ENCODE results near the gene EXOSC2. TPM values are rescaled to one million over a fixed set of nuclear protein-coding genes. Genes with fewer than 3 reads are reported as not detected.

EXOSC2 gene
- total RNA-seq, 4 donors from 2014 or later: 11.8 to 32.8 (median 28.2) TPM

DNA sequence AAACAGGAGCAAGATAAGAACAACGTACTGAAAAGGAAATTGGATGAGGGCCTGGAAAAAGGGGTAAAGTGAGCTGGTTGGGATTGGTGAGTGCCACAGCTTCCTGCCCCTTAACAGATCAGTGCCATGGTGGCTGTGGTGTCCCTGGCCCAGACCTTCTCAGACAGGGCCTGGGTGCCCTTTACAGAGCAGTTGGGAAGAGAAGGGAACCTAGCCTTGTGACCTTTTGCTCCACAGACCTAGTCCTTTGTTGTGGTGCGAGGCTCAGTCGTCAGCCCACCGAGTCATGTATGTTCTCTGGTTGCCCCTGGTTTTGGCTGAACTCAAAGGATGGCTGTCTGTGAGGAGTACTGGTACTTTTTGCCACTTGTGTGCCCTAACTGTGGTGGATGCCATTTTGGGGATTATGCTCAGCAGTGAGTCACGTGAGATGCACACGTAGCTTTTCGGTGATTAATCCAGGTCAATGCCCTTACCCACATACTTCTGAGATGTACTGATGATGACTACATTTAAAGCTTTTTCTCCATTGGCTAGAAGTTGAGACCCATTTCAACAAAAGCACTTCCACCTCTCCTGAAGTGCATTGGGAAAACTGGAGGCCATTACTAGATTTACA is 48.4 kb downstream of the EXOSC2 start:
- Histone ChIP-seq H3K4me1 (peaks cover 0 to 9% (median 0%) of the 10 kb centered on the region in 3 donors), H3K9me3 (no peaks in the 10 kb centered on the region), H3K36me3 (no peaks in the 10 kb centered on the region), H3K27ac (no peak overlapping the region), H3K27me3 (no peaks in the 10 kb centered on the region), H3K4me3 (no peak overlapping the region)
- intact Hi-C loops (cut with DNase I): no loop called here
- 55 to 56% methylated on average over 7 of the region's 7 CpGs for WGBS, 2 donors
- no peak for TF ChIP-seq POLR2A (IDR thresholded peaks at IDR 0.05)
- TF ChIP-seq, protein P1, sequence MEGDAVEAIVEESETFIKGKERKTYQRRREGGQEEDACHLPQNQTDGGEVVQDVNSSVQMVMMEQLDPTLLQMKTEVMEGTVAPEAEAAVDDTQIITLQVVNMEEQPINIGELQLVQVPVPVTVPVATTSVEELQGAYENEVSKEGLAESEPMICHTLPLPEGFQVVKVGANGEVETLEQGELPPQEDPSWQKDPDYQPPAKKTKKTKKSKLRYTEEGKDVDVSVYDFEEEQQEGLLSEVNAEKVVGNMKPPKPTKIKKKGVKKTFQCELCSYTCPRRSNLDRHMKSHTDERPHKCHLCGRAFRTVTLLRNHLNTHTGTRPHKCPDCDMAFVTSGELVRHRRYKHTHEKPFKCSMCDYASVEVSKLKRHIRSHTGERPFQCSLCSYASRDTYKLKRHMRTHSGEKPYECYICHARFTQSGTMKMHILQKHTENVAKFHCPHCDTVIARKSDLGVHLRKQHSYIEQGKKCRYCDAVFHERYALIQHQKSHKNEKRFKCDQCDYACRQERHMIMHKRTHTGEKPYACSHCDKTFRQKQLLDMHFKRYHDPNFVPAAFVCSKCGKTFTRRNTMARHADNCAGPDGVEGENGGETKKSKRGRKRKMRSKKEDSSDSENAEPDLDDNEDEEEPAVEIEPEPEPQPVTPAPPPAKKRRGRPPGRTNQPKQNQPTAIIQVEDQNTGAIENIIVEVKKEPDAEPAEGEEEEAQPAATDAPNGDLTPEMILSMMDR (IDR thresholded peaks at IDR 0.05): no peak
- DNase-seq: no peak

DNA sequence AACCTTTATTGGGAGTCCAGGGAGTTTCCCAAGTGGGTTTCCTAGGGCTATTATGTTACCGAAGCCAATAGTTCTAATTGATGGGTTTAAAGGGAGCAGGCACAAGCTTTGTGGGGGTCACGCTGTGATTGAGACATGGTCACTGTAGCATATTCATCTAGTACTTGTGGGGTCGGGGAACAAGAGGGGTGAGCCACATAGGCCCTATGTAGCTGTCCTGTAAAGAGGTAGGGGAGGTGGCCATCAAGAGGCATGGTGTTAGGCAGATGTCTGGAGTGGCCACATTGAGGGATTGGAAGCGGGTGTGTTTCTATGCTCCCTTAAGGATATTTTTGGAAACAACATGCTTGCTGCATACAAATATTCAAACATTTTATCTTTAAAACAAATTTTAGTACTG is 50.1 kb downstream of the EXOSC2 start:
- H3K27me3 ChIP-seq: no peaks in the 10 kb centered on the region
- WGBS, 2 donors: 80 to 86% methylated on average over 3 to 4 of the region's 4 CpGs
- no peaks in the 10 kb centered on the region for H3K36me3 ChIP-seq
- H3K4me1 ChIP-seq: peaks cover 0 to 9% (median 0%) of the 10 kb centered on the region in 3 donors
- intact Hi-C loops (cut with DNase I): no loop called here
- H3K4me3 ChIP-seq: no peak overlapping the region
- DNase-seq: no peak
- H3K9me3 ChIP-seq: no peaks in the 10 kb centered on the region
- H3K27ac ChIP-seq: no peak overlapping the region
- TF ChIP-seq, protein P1 (IDR thresholded peaks at IDR 0.05): no peak
- TF ChIP-seq POLR2A (IDR thresholded peaks at IDR 0.05): no peak

DNA sequence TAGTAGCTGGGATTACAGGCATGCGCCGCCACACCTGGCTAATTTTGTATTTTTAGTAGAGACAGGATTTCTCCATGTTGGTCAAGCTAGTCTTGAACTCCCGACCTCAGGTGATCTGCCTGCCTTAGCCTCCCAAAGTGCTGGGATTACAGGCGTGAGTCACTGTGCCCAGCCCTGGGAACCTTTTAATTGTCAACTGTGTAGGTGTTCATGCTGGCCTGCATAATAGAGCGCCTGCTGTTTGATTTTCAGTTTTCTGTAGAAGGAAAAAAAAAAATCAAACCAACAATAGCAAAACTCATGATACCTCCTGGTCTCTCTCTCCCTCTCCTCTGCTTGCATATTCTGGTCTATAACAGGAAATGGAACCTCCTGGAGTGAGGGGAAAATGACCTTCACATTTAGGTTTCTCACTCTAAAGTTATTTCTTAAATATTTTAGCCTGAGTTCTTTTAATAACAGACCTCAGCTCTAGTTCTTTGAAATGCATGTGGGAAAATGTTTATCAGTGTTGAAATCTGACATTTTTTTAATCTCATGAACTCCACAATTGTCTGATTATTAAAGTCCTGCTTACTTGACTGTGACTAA is 51.7 kb downstream of the EXOSC2 start:
- peaks cover 0 to 9% (median 0%) of the 10 kb centered on the region in 3 donors for H3K4me1 ChIP-seq
- 77 to 92% methylated on average over 3 to 5 of the region's 5 CpGs for WGBS, 2 donors
- H3K4me3 ChIP-seq: no peak overlapping the region
- intact Hi-C loops (cut with DNase I): no loop called here
- H3K9me3 ChIP-seq: no peaks in the 10 kb centered on the region
- no peaks in the 10 kb centered on the region for H3K36me3 ChIP-seq
- TF ChIP-seq, protein P1 (IDR thresholded peaks at IDR 0.05): no peak
- no peak for TF ChIP-seq POLR2A (IDR thresholded peaks at IDR 0.05)
- H3K27ac ChIP-seq: no peak overlapping the region
- DNase-seq: no peak
- H3K27me3 ChIP-seq: no peaks in the 10 kb centered on the region

DNA sequence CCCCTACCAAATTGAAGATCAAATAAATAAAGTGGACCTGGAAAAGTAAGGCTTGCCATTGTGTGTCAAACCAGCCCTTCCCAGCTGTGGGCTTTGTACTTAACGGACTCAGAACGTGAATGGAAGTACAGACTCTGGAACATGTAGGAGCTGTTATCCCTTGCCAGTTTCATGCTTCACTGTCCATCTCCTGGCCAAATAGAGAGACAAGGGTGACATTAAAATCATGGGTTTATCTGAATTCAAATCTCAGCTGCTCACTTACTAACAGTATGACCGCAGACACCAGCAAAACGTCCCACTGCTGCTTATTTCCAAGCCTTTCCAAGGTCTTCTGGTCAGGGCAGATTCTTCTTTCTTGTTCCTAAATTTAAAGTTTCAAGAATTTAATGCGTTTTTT is 52.2 kb downstream of the EXOSC2 start:
- 81 to 85% methylated on average over 5 of the region's 5 CpGs for whole genome bisulfite sequencing, 2 donors
- no peak overlapping the region for H3K27ac ChIP-seq
- H3K27me3 ChIP-seq: no peaks in the 10 kb centered on the region
- H3K4me1 ChIP-seq: peaks cover 0 to 9% (median 0%) of the 10 kb centered on the region in 3 donors
- TF ChIP-seq, protein P1 (IDR thresholded peaks at IDR 0.05): no peak
- TF ChIP-seq POLR2A (IDR thresholded peaks at IDR 0.05): no peak
- DNase-seq: no peak
- H3K9me3 ChIP-seq: no peaks in the 10 kb centered on the region
- H3K36me3 ChIP-seq: no peaks in the 10 kb centered on the region
- intact Hi-C loops (cut with DNase I): no loop called here
- H3K4me3 ChIP-seq: no peak overlapping the region

DNA sequence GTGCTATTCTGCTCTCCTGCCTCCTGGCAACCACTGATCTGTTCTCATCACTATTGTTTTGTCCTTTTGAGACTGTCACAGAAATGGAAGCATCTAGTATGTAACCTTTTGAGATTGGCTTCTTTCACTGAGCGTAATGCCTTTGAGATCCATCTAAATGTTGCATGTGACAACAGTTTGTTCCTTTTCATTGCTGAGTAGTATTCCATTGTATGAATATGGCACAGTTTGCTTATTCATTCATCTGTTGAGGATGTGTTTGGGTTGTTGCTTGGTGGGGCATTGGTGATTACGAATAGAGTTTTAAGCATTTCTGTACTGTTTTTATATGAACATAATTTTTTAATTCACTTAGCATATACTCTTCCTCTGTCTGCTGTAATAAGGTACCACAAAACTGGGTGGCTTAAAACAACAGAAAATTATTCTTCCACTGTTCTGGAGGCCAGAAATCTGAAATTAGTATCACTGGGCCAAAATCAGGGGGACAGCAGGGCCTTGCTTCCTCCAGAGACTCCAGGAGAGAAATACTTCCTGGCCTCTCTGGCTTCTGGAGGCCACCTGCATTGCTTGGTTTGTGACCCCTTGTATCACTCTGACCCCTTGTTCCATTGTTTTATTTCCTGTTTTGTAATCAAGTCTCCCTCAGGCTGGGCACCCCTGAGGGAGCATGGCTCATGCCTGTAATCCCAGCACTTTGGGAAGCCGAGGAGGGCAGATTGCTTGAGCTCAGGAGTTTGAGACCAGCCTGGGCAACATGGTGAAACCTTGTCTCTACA is 53.0 kb downstream of the EXOSC2 start:
- 62 to 87% methylated on average over 3 of the region's 3 CpGs for WGBS, 2 donors
- no peak overlapping the region for H3K4me3 ChIP-seq
- H3K27ac ChIP-seq: no peak overlapping the region
- H3K4me1 ChIP-seq: peaks cover 0 to 9% (median 0%) of the 10 kb centered on the region in 3 donors
- H3K36me3 ChIP-seq: peaks cover 0 to 5% (median 0%) of the 10 kb centered on the region in 3 donors
- intact Hi-C loops (cut with DNase I): no loop called here
- no peak for DNase-seq
- no peaks in the 10 kb centered on the region for H3K27me3 ChIP-seq
- no peaks in the 10 kb centered on the region for H3K9me3 ChIP-seq
- TF ChIP-seq, protein P1 (IDR thresholded peaks at IDR 0.05): no peak
- no peak for TF ChIP-seq POLR2A (IDR thresholded peaks at IDR 0.05)
